Suprapubic skin (tissue), 4 donors: ENCODE data around the gene RALGPS1.

ENCODE experiments used
- CTCF ChIP-seq, 2 donors: fragments of 200-600 bp in 1 of 2; fragments of 450-650 bp in 1 of 2; sonication (generic) in 1 of 2; IDR thresholded peaks; one replicate each; pipeline ENCODE4 v1.5.1; 2016 to 2019; ENCODE audit warnings: antibody characterized with exemption in 2 of 2, mild to moderate bottlenecking in 1 of 2, moderate library complexity in 1 of 2
- EP300 ChIP-seq: sonication (generic); formaldehyde crosslinking; IDR thresholded peaks from one replicate; pipeline ENCODE4 v1.6.1; 2017; ENCODE audit warnings: antibody characterized with exemption
- POLR2A ChIP-seq, 2 donors: fragments of 450-650 bp; IDR thresholded peaks; one replicate each; pipeline ENCODE4 v1.6.1; 2017; ENCODE audit warnings: antibody characterized with exemption in 2 of 2, mild to moderate bottlenecking in 2 of 2, moderate library complexity in 2 of 2
- POLR2AphosphoS5 ChIP-seq, 3 donors: sonication (generic); formaldehyde crosslinking; IDR thresholded peaks; one replicate each; pipeline ENCODE4 v1.6.1; 2017; ENCODE audit warnings: antibody characterized with exemption in 3 of 3

- TF ChIP-seq CTCF (IDR thresholded peaks at IDR 0.05) (no peak), POLR2A (IDR thresholded peaks at IDR 0.05) (no peak), POLR2AphosphoS5 (IDR thresholded peaks at IDR 0.05) (no peak), EP300 (no peak)
These were observed 121.9 kb downstream of the RALGPS1 start for GRCh38 chr9:127036437-127036836.
